OCI-LY7 (cell line): ENCODE measurements around the gene PCNA. TPM values are rescaled to one million over a fixed set of nuclear protein-coding genes. Genes with fewer than 3 reads are reported as not detected.
A peak's percentile ranks its signal among the peaks of the same experiment; 100 is the strongest.
"Not testable (repeated sequence)": the region's sequence is repeated elsewhere in the genome, so short reads cannot be mapped to it uniquely, and the experiment has no call there.

Experiments
- BruUV-seq: library from RNA; stranded (reverse); fragments of 400-500 nt; replicated peaks from 2 replicates; lab custom pipeline; 2021; lab: Mats Ljungman, UMichigan
- CTCF ChIA-PET: fragments of 300-600 bp; sonication (Branson Sonifier 250); formaldehyde crosslinking; loops from one replicate; lab custom pipeline; 2022; ENCODE audit warnings: antibody characterized with exemption; ENCODE audit not compliant: unreplicated experiment; lab: Charles Lee
- POLR2A ChIA-PET: fragments of 300-600 bp; sonication (Branson Sonifier 250); formaldehyde crosslinking; loops from one replicate; lab custom pipeline; 2022; ENCODE audit warnings: antibody characterized with exemption; lab: Charles Lee
- DNase-seq: peaks from one replicate; pipeline ENCODE4 v3.0.0-alpha.2; 2015; ENCODE audit warnings: low spot score
- H2AFZ ChIP-seq: fragments of 200-600 bp; sonication (generic), shearing (Covaris generic); 2 replicates; pipeline ENCODE4 v1.6.1; 2014; ENCODE audit warnings: mild to moderate bottlenecking, antibody characterized with exemption, low read length, moderate library complexity
- H3K27ac ChIP-seq: fragments of 200-600 bp; sonication (generic); 2 replicates; pipeline ENCODE4 v1.5.1; 2014; ENCODE audit warnings: mixed run types, low read depth, mild to moderate bottlenecking, moderate library complexity, low read length, inconsistent platforms; ENCODE audit not compliant: poor library complexity, severe bottlenecking
- H3K36me3 ChIP-seq: fragments of 200-600 bp; sonication (generic); 2 replicates; pipeline ENCODE4 v1.6.1; 2014; ENCODE audit warnings: mild to moderate bottlenecking, antibody characterized with exemption, low read length, moderate library complexity, mixed read lengths; ENCODE audit not compliant: insufficient read depth
- H3K4me1 ChIP-seq: fragments of 200-600 bp; sonication (generic); 2 replicates; pipeline ENCODE4 v1.5.1; 2014; ENCODE audit warnings: mild to moderate bottlenecking, low read length; ENCODE audit not compliant: insufficient read depth, poor library complexity, severe bottlenecking
- H3K4me2 ChIP-seq: fragments of 200-600 bp; sonication (generic); 2 replicates; pipeline ENCODE4 v1.6.1; 2014; ENCODE audit warnings: mild to moderate bottlenecking, low read length
- H3K4me3 ChIP-seq: fragments of 200-600 bp; sonication (generic); 2 replicates; pipeline ENCODE4 v1.5.1; 2014; ENCODE audit warnings: mild to moderate bottlenecking, low read depth, low read length; ENCODE audit not compliant: poor library complexity, severe bottlenecking
- H3K79me2 ChIP-seq: fragments of 200-600 bp; sonication (generic); 2 replicates; pipeline ENCODE4 v1.6.1; 2016; ENCODE audit warnings: low read depth, mild to moderate bottlenecking, low read length, moderate library complexity, mixed read lengths; ENCODE audit not compliant: insufficient read depth
- H3K9me2 ChIP-seq: fragments of 200-600 bp; sonication (generic); 2 replicates; pipeline ENCODE4 v1.6.1; 2016; ENCODE audit warnings: mild to moderate bottlenecking, low read length, mixed read lengths; ENCODE audit not compliant: insufficient read depth
- H3K9me3 ChIP-seq: fragments of 200-600 bp; sonication (generic); 2 replicates; pipeline ENCODE4 v1.6.1; 2014; ENCODE audit warnings: mild to moderate bottlenecking, mixed run types, low read length, mixed read lengths
- H4K20me1 ChIP-seq: fragments of 200-600 bp; sonication (generic); 2 replicates; pipeline ENCODE4 v1.6.1; 2014; ENCODE audit warnings: mild to moderate bottlenecking, antibody characterized with exemption, low read length, moderate library complexity, mixed read lengths; ENCODE audit not compliant: insufficient read depth
- EZH2phosphoT487 ChIP-seq: fragments of 200-600 bp; sonication (generic); IDR thresholded peaks from 2 replicates; pipeline ENCODE4 v1.6.1; 2018; ENCODE audit warnings: low read depth, borderline replicate concordance, mild to moderate bottlenecking, mixed run types, antibody characterized with exemption, low read length, moderate library complexity, mixed read lengths
- intact Hi-C: fragments of 100-400 bp; cut with micrococcal nuclease; formaldehyde crosslinking; loops from one replicate; pipeline ENCODE4 v1.10.0; 2022; ENCODE audit not compliant: unreplicated experiment
- total RNA-seq, 2 experiments: library from RNA; depleted of rRNA in 1 of 2; stranded (reverse); fragments of >200 nt in 1 of 2; shearing (Covaris generic) in 1 of 2; gene quantifications; 2 replicates each; pipeline ENCODE4 v1.2.3, GENCODE V29; 2014 to 2022
- TF ChIP-seq, protein P1 (sequence below): fragments of 200-600 bp; sonication (generic); conservative IDR thresholded peaks from 2 replicates; pipeline ENCODE4 v1.5.1; 2014; ENCODE audit warnings: mild to moderate bottlenecking, antibody characterized with exemption, low read length, moderate library complexity, mixed read lengths

The PCNA gene
- total RNA-seq, 2 experiments from 2014 or later, result 470 to 567 TPM

DNA sequence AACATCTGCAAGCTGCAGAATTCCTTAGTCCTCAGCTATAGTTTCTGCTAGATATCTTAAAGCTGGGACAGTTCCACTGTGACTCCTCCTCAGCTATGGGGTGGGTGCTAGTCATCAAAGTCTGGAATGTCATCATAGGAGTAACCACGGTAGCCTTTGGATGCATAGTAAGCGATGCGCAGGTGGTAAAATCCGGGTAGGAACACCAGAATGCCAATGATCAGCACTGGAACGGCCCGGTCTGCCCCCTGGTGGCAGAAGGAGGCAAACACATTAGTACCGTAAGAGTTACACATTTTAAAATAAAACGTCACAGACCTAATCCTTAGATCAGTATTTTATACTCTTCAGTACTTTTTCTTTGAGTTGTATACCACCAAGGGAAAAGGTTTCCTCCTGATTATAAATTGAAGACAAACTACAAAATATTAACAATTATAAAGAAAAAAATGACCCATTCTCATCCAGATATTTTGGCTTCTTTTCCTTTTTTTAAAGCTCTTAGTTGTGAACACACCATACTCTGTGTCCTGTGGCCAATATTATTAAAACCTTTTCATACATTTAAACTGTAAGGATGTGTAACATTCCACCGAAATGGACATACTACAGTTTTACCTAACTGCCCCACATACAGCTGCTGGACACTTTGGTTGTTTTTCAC lies 18.9 kb downstream of the PCNA start:
- peak; percentile 70 for DNase-seq
- Histone ChIP-seq H2AFZ (no peak overlapping the region), H3K9me2 (no peaks in the 10 kb centered on the region), H4K20me1 (no peaks in the 10 kb centered on the region), H3K4me1 (no peaks in the 10 kb centered on the region), H3K79me2 (no peaks in the 10 kb centered on the region), H3K4me2 (no peak overlapping the region), H3K27ac (no peak overlapping the region), H3K9me3 (no peaks in the 10 kb centered on the region), H3K4me3 (no peak overlapping the region), H3K36me3 (peaks cover 76% of the 10 kb centered on the region)
- ChIA-PET POLR2A (interaction anchor here (0.6 to 1.8 kb wide), 3 partner anchors 101 to 338 kb away, joined by 3 to 4 read pairs (median 4); no protein-coding TSS in a partner anchor), CTCF (no interaction called here)
- no TSS peak for BruUV-seq
- TF ChIP-seq, protein P1, sequence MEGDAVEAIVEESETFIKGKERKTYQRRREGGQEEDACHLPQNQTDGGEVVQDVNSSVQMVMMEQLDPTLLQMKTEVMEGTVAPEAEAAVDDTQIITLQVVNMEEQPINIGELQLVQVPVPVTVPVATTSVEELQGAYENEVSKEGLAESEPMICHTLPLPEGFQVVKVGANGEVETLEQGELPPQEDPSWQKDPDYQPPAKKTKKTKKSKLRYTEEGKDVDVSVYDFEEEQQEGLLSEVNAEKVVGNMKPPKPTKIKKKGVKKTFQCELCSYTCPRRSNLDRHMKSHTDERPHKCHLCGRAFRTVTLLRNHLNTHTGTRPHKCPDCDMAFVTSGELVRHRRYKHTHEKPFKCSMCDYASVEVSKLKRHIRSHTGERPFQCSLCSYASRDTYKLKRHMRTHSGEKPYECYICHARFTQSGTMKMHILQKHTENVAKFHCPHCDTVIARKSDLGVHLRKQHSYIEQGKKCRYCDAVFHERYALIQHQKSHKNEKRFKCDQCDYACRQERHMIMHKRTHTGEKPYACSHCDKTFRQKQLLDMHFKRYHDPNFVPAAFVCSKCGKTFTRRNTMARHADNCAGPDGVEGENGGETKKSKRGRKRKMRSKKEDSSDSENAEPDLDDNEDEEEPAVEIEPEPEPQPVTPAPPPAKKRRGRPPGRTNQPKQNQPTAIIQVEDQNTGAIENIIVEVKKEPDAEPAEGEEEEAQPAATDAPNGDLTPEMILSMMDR, result peak; percentile 91
- TF ChIP-seq EZH2phosphoT487, result no peak
- intact Hi-C loops, result loop anchor here (2.0 to 5.0 kb wide), 3 partner anchors 44 to 359 kb away; no protein-coding TSS in a partner anchor

DNA sequence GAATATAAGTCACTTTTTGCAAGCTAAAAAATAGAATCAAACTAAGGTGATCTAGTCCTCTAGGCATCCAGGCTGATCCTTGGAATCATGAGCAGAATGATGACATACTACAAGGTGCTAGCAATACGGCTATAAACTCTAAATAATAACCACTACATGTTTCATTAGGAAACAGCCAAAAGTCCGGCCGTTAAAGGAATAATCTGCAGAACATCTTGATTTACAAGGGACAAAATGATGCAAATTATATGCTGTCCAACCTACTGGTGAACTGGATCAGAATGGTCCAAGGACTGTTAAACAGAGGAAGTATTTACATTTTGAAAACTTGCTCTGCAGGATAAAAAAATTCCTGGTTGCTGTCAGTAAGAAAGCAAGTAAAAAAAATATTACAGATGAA lies 19.8 kb downstream of the PCNA start:
- H2AFZ ChIP-seq, H3K79me2 ChIP-seq, H3K9me3 ChIP-seq, H3K4me1 ChIP-seq, H3K9me2 ChIP-seq, CTCF ChIA-PET, H3K27ac ChIP-seq, H3K4me3 ChIP-seq, POLR2A ChIA-PET, H4K20me1 ChIP-seq, DNase-seq, H3K4me2 ChIP-seq: not testable (repeated sequence)
- H3K36me3 ChIP-seq, result peaks cover 66% of the 10 kb centered on the region
- intact Hi-C loops, result loop anchor here (2.0 to 5.0 kb wide), 4 partner anchors 43 to 493 kb away; no protein-coding TSS in a partner anchor
- BruUV-seq, result TSS peak; percentile 62

DNA sequence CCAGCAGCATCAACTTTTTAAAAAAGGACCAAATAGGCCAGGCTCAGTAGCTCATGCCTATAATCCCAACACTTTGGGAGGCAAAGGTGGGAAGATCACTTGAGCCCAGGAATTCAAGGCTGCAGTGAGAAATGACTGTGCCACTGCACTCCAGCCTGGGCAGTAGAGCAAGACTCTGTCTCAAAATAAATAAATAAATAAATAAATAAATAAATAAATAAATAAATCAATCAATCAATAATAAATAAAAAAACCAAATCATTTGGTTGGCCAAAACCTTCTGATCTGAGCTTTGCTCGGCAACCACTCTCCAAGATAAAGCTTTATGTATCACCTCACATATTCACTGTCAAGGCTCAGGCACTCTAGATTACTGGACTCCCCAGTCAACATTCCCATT lies 20.7 kb downstream of the PCNA start:
- DNase-seq, H3K9me2 ChIP-seq, CTCF ChIA-PET, H3K4me3 ChIP-seq, H2AFZ ChIP-seq, H3K9me3 ChIP-seq, H3K4me2 ChIP-seq, H3K79me2 ChIP-seq, H3K27ac ChIP-seq, BruUV-seq, H3K4me1 ChIP-seq, H4K20me1 ChIP-seq: not testable (repeated sequence)
- POLR2A ChIA-PET, result interaction anchor here (0.6 to 1.2 kb wide), 3 partner anchors 12 to 491 kb away, joined by 3 to 4 read pairs (median 3); no protein-coding TSS in a partner anchor
- H3K36me3 ChIP-seq, result peaks cover 57% of the 10 kb centered on the region
- intact Hi-C loops, result loop anchor here (5.0 kb wide), 1 partner anchor 492 kb away; no protein-coding TSS in a partner anchor
